Measurements from ENCODE around the gene CES4A.
"Not testable (repeated sequence)": the region's sequence is repeated elsewhere in the genome, so short reads cannot be mapped to it uniquely, and the experiment has no call there.

CES4A gene

DNA sequence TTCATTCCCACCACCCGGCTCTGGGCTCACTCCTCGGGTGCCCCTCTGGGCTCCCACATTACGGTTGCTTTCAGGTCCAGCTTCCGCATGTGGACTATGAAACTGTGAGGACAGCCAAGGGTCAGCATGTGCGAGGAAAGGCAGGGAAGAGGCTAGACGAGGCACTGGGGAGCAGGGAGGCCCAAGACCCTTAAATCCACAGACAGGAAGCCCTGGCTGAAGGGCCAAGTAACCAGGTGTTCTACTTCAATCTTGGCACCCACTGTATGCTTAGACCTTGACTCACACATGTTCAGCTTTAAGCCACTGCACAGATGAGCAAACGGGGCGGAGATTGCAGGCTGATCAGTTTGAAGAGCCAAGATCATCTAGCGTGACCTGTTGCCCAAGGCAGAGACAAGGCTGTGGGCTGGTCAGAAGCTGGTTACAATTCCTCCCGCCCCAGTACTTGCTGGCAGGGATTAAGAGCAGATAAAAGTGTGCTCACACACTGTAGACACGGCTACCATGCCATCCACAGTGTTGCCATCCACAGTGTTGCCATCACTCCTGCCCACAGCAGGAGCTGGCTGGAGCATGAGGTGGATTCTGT is at the start of gene CES4A:
CES4A (plus strand) TSS at position 393 of the 592 bp plus-strand sequence; CDS start at position 577, 184 bp downstream.
- Histone ChIP-seq H3K9me3 (replicated peaks in 1 of 11) (no peaks in the 10 kb centered on the region), H3K4me1 (peaks cover 0 to 22% (median 13%) of the 10 kb centered on the region in 10 experiments; a peak in 16 of 20 replicates), H4K20me1 (no peaks in the 10 kb centered on the region), H3K9ac (peak within 1 kb of the TSS in 5 of 11 experiments; percentile 0 to 50 (median 21); a peak in 6 of 22 replicates), H3K27ac (peak within 1 kb of the TSS in 4 of 11 experiments; percentile 38 to 58 (median 48); a peak in 6 of 22 replicates), H3K27me3 (no peaks in the 10 kb centered on the region), H3K4me2 (peak within 1 kb of the TSS in 10 of 11 experiments; percentile 22 to 72 (median 51); a peak in 18 of 22 replicates), H3K4me3 (no peak within 1 kb of the TSS), H3K36me3 (no peaks in the 10 kb centered on the region)
- peak in 3 of 11 experiments; percentile 34 to 87 (median 55); a peak in 4 of 22 replicates for TF ChIP-seq Cebpa-rat (IDR thresholded peaks at IDR 0.05)

DNA sequence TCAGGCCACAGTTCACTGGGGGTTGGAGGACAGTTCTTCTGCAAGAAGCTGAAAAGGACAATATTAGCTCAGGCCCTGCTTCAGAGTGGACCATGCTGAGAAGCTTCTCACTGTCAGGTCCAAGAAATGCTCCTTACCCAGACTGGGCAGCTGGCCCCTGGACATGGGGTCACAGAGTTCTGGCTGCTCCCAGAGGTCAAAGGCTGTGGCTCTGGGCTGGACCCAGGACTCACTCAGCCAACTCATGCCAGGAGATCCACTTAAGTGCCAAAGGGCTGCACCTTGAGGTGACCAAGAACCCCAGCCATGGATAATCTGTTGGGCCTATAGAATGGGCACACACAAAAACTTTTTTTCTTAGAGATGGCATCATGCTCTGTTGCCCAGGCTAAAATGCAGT is 49.0 kb upstream of the CES4A start:
- H3K9me3 ChIP-seq (replicated peaks in 1 of 11): no peaks in the 10 kb centered on the region

DNA sequence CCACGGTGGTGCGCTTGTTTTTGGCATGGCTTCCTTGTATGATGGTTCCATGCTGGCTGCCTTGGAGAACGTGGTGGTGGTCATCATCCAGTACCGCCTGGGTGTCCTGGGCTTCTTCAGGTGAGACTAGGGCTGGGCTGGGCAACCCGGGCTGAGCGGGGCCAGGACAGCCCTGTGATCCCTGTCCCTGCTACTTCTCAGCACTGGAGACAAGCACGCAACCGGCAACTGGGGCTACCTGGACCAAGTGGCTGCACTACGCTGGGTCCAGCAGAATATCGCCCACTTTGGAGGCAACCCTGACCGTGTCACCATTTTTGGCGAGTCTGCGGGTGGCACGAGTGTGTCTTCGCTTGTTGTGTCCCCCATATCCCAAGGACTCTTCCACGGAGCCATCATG is 48.2 kb upstream of the CES4A start:
- H4K20me1 ChIP-seq: peaks cover 26 to 91% (median 55%) of the 10 kb centered on the region in 11 experiments; a peak in 20 of 22 replicates
- no peak for TF ChIP-seq Cebpa-rat (IDR thresholded peaks at IDR 0.05)
- no peak overlapping the region for H3K4me3 ChIP-seq
- H3K27me3 ChIP-seq: no peaks in the 10 kb centered on the region
- no peaks in the 10 kb centered on the region for H3K9me3 ChIP-seq (replicated peaks in 1 of 11)
- peaks cover 22 to 29% (median 28%) of the 10 kb centered on the region in 10 experiments for H3K4me1 ChIP-seq
- no peak overlapping the region for H3K4me2 ChIP-seq
- H3K27ac ChIP-seq: no peak overlapping the region
- no peak overlapping the region for H3K9ac ChIP-seq
- H3K36me3 ChIP-seq: peaks cover 63 to 84% (median 75%) of the 10 kb centered on the region in 11 experiments

More for the DNA sequence above, 49.0 kb upstream of the CES4A start:
- no peak overlapping the region for H3K27ac ChIP-seq
- no peak overlapping the region for H3K4me2 ChIP-seq
- no peaks in the 10 kb centered on the region for H3K27me3 ChIP-seq
- H3K4me3 ChIP-seq: no peak overlapping the region
- H3K36me3 ChIP-seq: peaks cover 63 to 84% (median 75%) of the 10 kb centered on the region in 11 experiments
- no peak overlapping the region for H3K9ac ChIP-seq
- H3K4me1 ChIP-seq: peaks cover 24 to 32% (median 30%) of the 10 kb centered on the region in 10 experiments
- H4K20me1 ChIP-seq: peaks cover 26 to 92% (median 56%) of the 10 kb centered on the region in 11 experiments; a peak in 20 of 22 replicates
- no peak for TF ChIP-seq Cebpa-rat (IDR thresholded peaks at IDR 0.05)

DNA sequence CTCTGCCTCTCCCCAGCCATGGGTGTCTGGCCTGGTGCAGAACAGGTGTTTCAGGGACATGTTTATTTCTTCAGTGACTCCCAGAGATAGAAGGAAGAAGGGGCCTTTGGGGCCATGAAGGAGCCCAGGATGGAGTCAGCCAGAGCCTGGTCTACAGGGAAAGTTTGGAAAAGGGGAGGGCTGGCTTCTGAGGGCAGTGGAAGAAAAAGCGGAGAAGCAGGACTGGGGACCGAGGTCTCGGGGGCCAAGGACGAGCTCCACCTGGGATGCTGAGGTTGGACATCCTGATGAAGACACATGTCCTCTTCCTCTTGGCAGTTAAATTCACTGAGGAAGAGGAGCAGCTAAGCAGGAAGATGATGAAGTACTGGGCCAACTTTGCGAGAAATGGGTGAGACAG is 45.4 kb upstream of the CES4A start:
- H3K9ac ChIP-seq: no peak overlapping the region
- peaks cover 11 to 79% (median 28%) of the 10 kb centered on the region in 11 experiments; a peak in 20 of 22 replicates for H4K20me1 ChIP-seq
- H3K27ac ChIP-seq: no peak overlapping the region
- no peak for TF ChIP-seq Cebpa-rat (IDR thresholded peaks at IDR 0.05)
- H3K9me3 ChIP-seq (replicated peaks in 1 of 11): no peaks in the 10 kb centered on the region
- no peak overlapping the region for H3K4me2 ChIP-seq
- peaks cover 60 to 66% (median 62%) of the 10 kb centered on the region in 11 experiments for H3K36me3 ChIP-seq
- H3K4me1 ChIP-seq: peaks cover under 1 to 7% (median 7%) of the 10 kb centered on the region in 10 experiments; a peak in 16 of 20 replicates
- H3K4me3 ChIP-seq: no peak overlapping the region
- H3K27me3 ChIP-seq: peaks cover 7 to 11% (median 8%) of the 10 kb centered on the region in 11 experiments

DNA sequence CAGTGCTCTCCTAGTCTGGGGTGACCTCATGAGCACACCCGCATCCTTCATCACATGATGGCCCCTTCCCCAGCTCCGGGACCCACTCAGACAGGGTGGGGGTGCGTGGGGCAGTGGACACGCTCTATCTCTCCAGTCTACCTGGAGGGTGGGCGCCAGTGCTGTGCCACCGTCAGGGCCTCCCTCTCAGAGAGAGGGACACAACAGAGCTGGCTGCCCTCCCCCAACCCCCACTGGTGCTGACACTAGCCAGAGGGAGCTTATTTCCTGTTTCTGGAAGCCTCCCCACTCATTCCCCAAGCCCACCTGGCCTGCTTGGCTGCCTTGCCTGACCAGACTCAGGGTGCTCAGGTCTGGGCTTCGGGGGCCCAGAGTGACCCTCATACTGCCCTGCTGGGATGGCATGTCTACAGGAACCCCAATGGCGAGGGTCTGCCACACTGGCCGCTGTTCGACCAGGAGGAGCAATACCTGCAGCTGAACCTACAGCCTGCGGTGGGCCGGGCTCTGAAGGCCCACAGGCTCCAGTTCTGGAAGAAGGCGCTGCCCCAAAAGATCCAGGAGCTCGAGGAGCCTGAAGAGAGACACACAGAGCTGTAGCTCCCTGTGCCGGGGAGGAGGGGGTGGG is 44.8 kb upstream of the CES4A start:
- no peak overlapping the region for H3K4me3 ChIP-seq

DNA sequence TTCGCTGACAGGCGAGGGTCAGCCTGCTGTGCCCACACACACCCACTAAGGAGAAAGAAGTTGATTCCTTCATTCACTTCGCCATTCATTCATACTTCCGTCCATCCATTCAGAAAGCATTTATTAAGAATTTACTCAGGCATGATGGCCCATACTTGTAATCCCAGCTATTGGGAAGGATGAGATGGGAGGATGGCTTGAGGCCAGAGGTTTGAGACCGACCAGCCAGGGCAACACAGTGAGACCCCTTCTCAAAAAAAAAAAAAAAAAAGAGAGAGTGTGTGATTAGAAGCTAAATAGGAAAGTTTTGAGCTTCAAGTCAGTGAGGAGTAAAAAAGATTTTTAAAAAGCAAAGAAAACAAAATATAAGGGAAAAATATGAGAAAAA is 44.3 kb upstream of the CES4A start:
- Histone ChIP-seq H3K36me3 (peaks cover 50 to 55% (median 51%) of the 10 kb centered on the region in 11 experiments), H3K9ac (no peak overlapping the region), H3K9me3 (replicated peaks in 1 of 11) (no peaks in the 10 kb centered on the region), H3K27ac (no peak overlapping the region), H3K27me3 (peaks cover 18 to 22% (median 19%) of the 10 kb centered on the region in 11 experiments), H3K4me1 (peaks cover 9 to 18% (median 17%) of the 10 kb centered on the region in 10 experiments; a peak in 18 of 20 replicates), H3K4me2 (no peak overlapping the region), H4K20me1 (peaks cover 8 to 78% (median 24%) of the 10 kb centered on the region in 11 experiments; a peak in 18 of 22 replicates), H3K4me3 (no peak overlapping the region)
- TF ChIP-seq Cebpa-rat (IDR thresholded peaks at IDR 0.05): no peak

More for the DNA sequence above, 44.8 kb upstream of the CES4A start:
- H3K36me3 ChIP-seq: peaks cover 55 to 60% (median 56%) of the 10 kb centered on the region in 11 experiments
- no peak overlapping the region for H3K4me2 ChIP-seq
- peaks cover 10 to 78% (median 25%) of the 10 kb centered on the region in 11 experiments; a peak in 19 of 22 replicates for H4K20me1 ChIP-seq
- H3K9me3 ChIP-seq (replicated peaks in 1 of 11): no peaks in the 10 kb centered on the region
- H3K27me3 ChIP-seq: peaks cover 13 to 17% (median 14%) of the 10 kb centered on the region in 11 experiments
- peaks cover 4 to 12% (median 12%) of the 10 kb centered on the region in 10 experiments; a peak in 18 of 20 replicates for H3K4me1 ChIP-seq
- H3K9ac ChIP-seq: no peak overlapping the region
- H3K27ac ChIP-seq: no peak overlapping the region
- TF ChIP-seq Cebpa-rat (IDR thresholded peaks at IDR 0.05): no peak

DNA sequence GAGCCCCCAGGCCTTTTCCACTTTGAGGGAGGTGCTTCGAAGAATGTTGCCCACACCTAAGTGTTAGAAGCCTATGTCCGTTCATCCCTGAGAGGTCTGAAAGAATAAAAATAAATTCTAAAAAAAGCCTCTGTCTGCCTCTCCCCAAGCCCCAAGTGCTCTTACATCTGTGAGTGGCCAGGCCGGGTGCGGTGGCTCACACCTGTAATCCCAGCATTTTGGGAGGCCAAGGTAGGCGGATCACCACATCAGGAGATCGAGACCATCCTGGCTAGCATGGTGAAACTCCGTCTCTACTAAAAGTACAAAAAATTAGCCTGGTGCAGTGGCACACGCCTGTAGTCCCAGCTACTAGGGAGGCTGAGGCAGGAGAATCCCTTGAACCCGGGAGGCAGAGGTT is 43.4 kb upstream of the CES4A start:
- peaks cover 41 to 46% (median 42%) of the 10 kb centered on the region in 11 experiments for H3K36me3 ChIP-seq
- H3K4me3 ChIP-seq: not testable (repeated sequence)

DNA sequence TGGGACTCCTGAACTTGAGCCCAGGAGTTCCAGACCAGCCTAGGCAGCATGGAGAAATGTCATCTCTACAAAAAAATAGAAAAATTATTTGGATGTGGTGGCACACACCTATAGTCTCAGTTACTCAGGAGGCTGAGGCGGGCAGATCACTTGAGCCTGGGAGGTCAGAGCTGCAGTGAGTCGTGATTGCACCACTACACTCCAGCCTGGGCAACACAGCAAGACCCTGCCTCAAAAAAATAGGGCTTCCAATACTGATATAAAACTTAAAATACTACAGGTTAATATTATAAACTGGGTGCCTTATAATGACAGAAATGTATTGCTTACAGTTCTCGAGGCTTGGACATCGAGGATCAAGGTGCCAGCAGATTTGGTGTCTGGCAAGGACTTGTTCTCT is 42.5 kb upstream of the CES4A start:
- TF ChIP-seq Cebpa-rat (IDR thresholded peaks at IDR 0.05): no peak
- peaks cover 36 to 41% (median 38%) of the 10 kb centered on the region in 11 experiments for H3K27me3 ChIP-seq
- H3K9ac ChIP-seq: no peak overlapping the region
- H3K4me3 ChIP-seq: no peak overlapping the region
- H3K36me3 ChIP-seq: peaks cover 31 to 36% (median 32%) of the 10 kb centered on the region in 11 experiments
- peaks cover 10 to 19% (median 18%) of the 10 kb centered on the region in 10 experiments; a peak in 18 of 20 replicates for H3K4me1 ChIP-seq
- no peak overlapping the region for H3K27ac ChIP-seq
- H3K4me2 ChIP-seq: no peak overlapping the region
- peaks cover 0 to under 1% (median 0%) of the 10 kb centered on the region in 11 experiments; a peak in 2 of 22 replicates for H3K9me3 ChIP-seq (replicated peaks in 1 of 11)
- H4K20me1 ChIP-seq: peaks cover 2 to 67% (median 14%) of the 10 kb centered on the region in 11 experiments; a peak in 16 of 22 replicates

More for the DNA sequence above, 43.4 kb upstream of the CES4A start:
- Histone ChIP-seq H3K4me1 (peaks cover 10 to 19% (median 18%) of the 10 kb centered on the region in 10 experiments; a peak in 18 of 20 replicates), H4K20me1 (peaks cover 5 to 77% (median 17%) of the 10 kb centered on the region in 11 experiments; a peak in 17 of 22 replicates), H3K27me3 (peaks cover 27 to 31% (median 28%) of the 10 kb centered on the region in 11 experiments)
- H3K9me3 ChIP-seq (replicated peaks in 1 of 11); H3K27ac ChIP-seq; H3K9ac ChIP-seq; H3K4me2 ChIP-seq: not testable (repeated sequence)

DNA sequence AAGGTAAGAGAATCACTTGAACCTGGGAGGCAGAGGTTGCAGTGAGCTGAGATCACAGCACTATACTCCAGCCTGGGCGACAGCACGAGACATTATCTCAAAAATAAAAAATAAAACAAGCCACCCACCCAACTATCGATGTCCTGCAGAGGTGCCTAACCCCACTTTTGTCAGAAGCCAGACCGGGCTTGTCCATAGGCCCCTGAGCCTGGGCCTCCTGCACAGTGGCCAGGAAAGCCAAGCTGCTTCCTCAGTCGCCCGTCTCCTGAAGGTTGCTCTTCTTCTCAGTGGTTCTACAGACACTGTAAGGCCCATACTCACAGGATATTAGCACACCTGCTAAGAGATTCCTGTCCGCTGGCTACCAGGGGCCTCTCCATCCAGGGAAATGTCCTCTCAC is 41.8 kb upstream of the CES4A start:
- TF ChIP-seq Cebpa-rat (IDR thresholded peaks at IDR 0.05): no peak
- H3K27ac ChIP-seq: no peak overlapping the region
- H3K36me3 ChIP-seq: peaks cover 25 to 30% (median 26%) of the 10 kb centered on the region in 11 experiments
- peaks cover 42 to 47% (median 44%) of the 10 kb centered on the region in 11 experiments for H3K27me3 ChIP-seq
- peaks cover 0 to 61% (median 13%) of the 10 kb centered on the region in 11 experiments; a peak in 16 of 22 replicates for H4K20me1 ChIP-seq
- H3K4me1 ChIP-seq: peaks cover 10 to 19% (median 18%) of the 10 kb centered on the region in 10 experiments; a peak in 18 of 20 replicates
- H3K9ac ChIP-seq: no peak overlapping the region
- no peak overlapping the region for H3K4me3 ChIP-seq
- no peak overlapping the region for H3K4me2 ChIP-seq
- H3K9me3 ChIP-seq (replicated peaks in 1 of 11): peaks cover 0 to 6% (median 3%) of the 10 kb centered on the region in 11 experiments; a peak in 8 of 22 replicates

Measured in BLaER1 treated with 17β-estradiol and CSF1 and Interleukin-3, amounts not matched to agents 10 nM and 100 nM (cell line).